Skin epidermis (tissue), 12 donors: Measurements from ENCODE around the gene WIZ.
"Not testable (repeated sequence)": the region's sequence is repeated elsewhere in the genome, so short reads cannot be mapped to it uniquely, and the experiment has no call there.

ENCODE experiments used
- H3K27ac ChIP-seq, 21 experiments: fragments of 200-600 bp; sonication (generic) in 11 of 21; one replicate each; pipeline ENCODE4 v1.5.0; 2020; ENCODE audit warnings: mild to moderate bottlenecking in 3 of 21, inconsistent platforms in 2 of 21, moderate library complexity in 2 of 21
- H3K4me3 ChIP-seq, 7 experiments: fragments of 200-600 bp; sonication (generic) in 2 of 7; one replicate each; pipeline ENCODE4 v1.5.0; 2020; ENCODE audit warnings: inconsistent platforms in 2 of 7, mild to moderate bottlenecking in 2 of 7, moderate library complexity in 1 of 7

WIZ gene

GRCh38 chr19:15396436-15396835 is 53.3 kb downstream of the WIZ start:
- Histone ChIP-seq H3K4me3 (no peak overlapping the region), H3K27ac (no peak overlapping the region)

DNA sequence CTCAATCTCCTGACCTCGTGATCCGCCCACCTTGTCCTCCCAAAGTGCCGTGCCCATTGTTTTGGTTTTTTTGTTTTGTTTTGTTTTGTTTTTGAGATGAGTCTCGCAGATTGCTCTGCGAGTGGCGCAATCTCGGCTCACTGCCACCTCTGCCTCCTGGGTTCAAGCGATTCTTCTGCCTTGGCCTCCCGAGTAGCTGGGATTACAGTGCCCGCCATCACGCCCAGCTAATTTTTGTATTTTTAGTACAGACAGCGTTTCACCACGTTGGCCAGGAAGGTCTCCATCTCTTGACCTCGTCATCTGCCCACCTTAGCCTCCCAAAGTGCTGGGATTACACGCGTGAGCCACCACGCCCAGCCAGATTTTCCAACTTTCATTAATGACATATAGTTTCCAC is 54.5 kb downstream of the WIZ start:
- H3K4me3 ChIP-seq, H3K27ac ChIP-seq: not testable (repeated sequence)

DNA sequence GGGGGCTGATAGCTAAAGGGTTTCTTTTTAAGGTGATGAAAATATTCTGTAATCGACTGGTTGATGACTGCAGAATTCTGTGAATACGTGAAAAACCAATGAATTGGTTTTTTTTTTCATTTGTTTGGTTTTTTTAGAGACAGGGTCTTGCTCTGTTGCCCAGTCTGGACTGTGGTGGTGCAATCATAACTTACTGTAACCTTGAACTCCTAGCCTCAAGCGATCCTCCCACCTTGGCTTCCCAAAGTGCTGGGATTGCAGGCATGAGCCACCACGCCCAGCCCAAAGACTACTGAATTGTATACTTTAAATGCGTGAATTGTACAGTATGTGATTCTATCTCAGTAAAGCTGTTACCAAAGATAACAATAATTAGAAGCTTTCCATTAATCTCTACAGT is 55.3 kb downstream of the WIZ start:
- no peak overlapping the region for H3K27ac ChIP-seq
- no peak overlapping the region for H3K4me3 ChIP-seq

DNA sequence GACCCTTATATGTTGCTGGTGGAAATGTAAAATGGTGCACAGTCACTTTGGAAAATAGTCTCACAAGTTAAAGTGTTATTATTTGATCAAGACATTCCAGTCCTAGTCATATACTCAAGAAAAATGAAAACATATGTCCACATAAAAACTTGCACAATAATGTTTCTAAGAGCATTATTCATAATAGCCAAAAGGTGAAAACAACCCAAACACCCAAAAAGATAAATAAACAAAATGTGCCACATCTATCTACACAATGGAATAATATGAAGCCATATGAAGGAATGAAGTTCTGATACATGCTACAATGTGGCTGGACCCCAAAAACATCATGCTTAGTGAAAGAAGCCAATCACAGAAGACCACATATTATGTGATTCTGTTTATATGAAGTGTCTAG is 55.8 kb downstream of the WIZ start:
- Histone ChIP-seq H3K27ac (no peak overlapping the region), H3K4me3 (no peak overlapping the region)

- Histone ChIP-seq H3K27ac (no peak overlapping the region), H3K4me3 (no peak overlapping the region)
Observed at GRCh38 chr19:15390814-15391213, 58.9 kb downstream of the WIZ start.

GRCh38 chr19:15381864-15382263 is 67.9 kb downstream of the WIZ start:
- H3K4me3 ChIP-seq = no peak overlapping the region
- H3K27ac ChIP-seq = no peak overlapping the region

- peak overlapping the region in 1 of 21 experiments; percentile 29 for H3K27ac ChIP-seq
- H3K4me3 ChIP-seq = no peak overlapping the region
Observed at GRCh38 chr19:15381429-15381828, 68.3 kb downstream of the WIZ start.

GRCh38 chr19:15379999-15380647 is 69.6 kb downstream of the WIZ start:
- peak overlapping the region; percentile 23 to 100 (median 98) for H3K27ac ChIP-seq
- peak overlapping the region; percentile 72 to 100 (median 87) for H3K4me3 ChIP-seq

GRCh38 chr19:15379083-15379998 is 70.4 kb downstream of the WIZ start, which contains the start of gene AKAP8:
Gene AKAP8 (minus strand): TSS chr19:15379787. CDS start chr19:15379731, 56 bp downstream.
- peak within 1 kb of the TSS; percentile 84 to 100 (median 98) for H3K27ac ChIP-seq
- H3K4me3 ChIP-seq = peak within 1 kb of the TSS; percentile 72 to 100 (median 87)

DNA sequence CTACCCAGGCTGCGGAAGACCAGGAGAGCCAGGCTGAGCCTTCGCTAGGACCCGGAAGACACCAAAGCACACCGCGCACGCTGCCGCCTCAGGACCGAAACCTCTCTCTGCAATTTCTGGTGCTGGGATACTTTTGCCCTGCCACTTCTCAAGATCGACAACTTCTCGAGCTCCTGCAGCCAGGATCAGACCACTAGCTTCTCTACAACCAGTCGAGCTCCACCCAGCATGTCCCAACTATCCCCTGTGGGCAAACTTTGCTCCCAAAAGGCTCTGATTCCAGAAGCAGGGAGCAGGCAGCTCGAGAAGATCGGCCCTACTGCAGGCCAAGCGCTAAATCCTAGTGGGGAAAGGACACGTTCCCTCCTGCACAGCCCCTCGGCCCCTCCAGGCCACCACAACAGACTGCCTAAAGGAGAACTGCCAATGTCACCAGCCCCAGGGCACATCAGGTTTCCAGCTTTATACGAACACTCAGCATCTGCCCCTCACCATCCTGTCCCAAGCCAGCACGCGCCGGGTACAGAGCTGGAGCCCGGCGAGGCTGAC is 71.1 kb downstream of the WIZ start:
- Histone ChIP-seq H3K27ac (peak overlapping the region; percentile 84 to 100 (median 98)), H3K4me3 (peak overlapping the region; percentile 72 to 100 (median 87))

DNA sequence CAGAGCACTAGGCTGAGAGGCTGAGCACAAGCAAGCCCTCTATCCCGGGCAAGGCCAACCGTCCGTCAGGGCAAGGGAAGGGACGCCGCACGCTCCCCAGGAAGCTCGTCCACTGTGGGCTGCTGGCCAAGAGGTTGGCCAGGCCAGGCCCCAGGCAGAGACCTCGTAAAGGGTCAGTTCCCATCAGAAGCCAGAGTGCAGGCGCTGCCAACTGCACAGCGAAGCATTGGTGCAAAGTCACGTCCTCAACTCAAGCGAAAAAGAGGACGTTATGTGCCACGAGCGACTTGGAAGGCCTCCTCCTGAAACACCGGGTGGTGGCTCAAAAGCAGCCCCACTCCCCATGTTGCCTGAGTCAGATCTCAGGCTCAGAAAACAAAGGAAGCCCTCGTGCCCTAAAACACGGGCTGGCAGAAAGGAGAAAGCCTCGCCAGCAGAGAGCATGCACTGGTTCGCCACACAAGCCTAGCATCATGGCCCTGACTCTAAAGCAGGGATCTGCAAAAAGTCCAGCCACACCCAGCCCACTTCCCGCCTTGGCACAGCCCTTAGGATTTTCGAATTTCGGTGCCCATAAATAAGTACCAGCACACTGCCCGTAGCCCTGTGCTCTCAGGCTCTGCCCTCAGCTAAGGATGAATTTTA is 74.8 kb downstream of the WIZ start:
- Histone ChIP-seq H3K27ac (peak overlapping the region in 9 of 21 experiments; percentile 6 to 72 (median 32)), H3K4me3 (no peak overlapping the region)

- peak overlapping the region in 10 of 21 experiments; percentile 8 to 72 (median 32) for H3K27ac ChIP-seq
- no peak overlapping the region for H3K4me3 ChIP-seq
Observed at GRCh38 chr19:15374105-15374651, 75.6 kb downstream of the WIZ start.

- no peak overlapping the region for H3K4me3 ChIP-seq
- H3K27ac ChIP-seq = peak overlapping the region in 4 of 21 experiments; percentile 4 to 72 (median 52)
Observed at GRCh38 chr19:15373644-15374043, 76.1 kb downstream of the WIZ start.

GRCh38 chr19:15372891-15373301 is 76.9 kb downstream of the WIZ start:
- Histone ChIP-seq H3K4me3 (no peak overlapping the region), H3K27ac (no peak overlapping the region)

DNA sequence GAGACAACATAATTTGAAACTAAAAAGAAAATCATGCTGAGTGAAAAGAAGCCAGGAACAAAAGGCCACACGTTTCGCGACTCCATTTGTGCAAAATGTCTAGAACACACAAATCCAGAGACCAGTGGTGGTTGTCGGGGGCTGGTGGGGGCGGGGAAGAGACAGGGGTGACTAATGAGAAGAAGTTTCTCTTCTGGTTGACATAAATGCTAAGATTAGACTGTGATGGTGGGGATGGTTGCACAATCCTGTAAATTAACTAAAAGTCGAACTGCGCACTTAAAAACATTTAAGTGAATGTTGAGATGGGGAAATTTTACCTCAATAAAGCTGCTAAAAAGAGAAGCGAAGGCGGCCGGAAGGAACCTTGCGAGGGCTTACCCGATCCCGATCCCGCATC is 77.3 kb downstream of the WIZ start:
- no peak overlapping the region for H3K4me3 ChIP-seq
- no peak overlapping the region for H3K27ac ChIP-seq

DNA sequence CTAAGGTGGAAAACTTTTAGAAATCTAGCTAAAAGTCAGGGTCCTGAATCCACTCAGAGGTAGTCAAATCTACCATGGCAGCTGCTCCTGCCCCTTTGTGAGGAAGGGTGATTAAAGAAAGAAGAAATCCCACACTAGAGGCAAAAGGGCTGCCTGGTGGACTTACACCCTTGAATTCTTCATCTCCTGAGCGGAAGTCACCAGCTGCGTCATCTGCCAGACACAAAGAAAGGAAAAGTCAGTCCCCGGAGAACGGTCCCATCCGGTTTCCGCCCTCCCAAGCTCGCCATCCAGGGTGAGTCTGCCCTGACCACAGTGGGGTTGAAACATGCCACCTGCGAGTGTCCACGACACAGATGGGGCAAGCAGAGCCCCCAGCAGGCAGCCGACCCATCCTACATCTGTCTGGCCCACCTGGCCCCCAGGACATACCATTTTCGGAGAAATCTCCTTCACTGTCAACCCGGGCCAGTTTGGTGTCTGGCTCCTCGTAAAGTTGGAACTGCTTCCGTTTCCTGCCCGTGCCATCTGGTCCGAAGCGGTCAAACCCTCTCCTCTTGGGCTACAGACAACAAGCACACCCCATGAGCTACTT is 77.9 kb downstream of the WIZ start:
- Histone ChIP-seq H3K27ac (no peak overlapping the region), H3K4me3 (no peak overlapping the region)

DNA sequence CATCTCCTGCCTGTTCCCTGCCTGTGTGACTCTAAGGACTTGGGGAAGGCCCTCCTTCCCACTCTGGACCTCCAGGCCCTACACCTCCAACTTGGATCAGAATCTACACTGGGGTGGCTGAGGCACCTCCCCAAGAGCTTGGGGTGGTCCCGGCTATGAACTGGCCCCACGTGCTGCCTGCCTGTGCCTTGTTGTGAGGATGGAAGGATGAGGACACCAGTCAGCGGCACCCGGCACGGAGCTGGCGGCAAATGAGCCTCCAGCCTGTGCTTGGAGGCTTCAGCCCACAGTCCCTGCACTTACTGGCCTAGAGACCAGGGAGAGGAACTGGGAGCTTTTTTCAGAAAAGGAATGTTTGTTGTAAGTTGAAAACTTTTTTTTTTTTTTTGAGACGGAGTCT is 78.6 kb downstream of the WIZ start:
- H3K27ac ChIP-seq = no peak overlapping the region
- no peak overlapping the region for H3K4me3 ChIP-seq
